Neural progenitor cell (in vitro differentiated cells): ENCODE measurements around the gene MPPED1. TPM values are rescaled to one million over a fixed set of nuclear protein-coding genes. Genes with fewer than 3 reads are reported as not detected.

Experiments used
- DNase-seq: peaks from one replicate; pipeline ENCODE4 v3.0.0-alpha.2; 2016; ENCODE audit warnings: low spot score
- H2AFZ ChIP-seq: fragments of 200-600 bp; sonication (generic); replicated peaks from 2 replicates; pipeline ENCODE4 v1.6.1; 2016; ENCODE audit warnings: antibody characterized with exemption
- H3F3A ChIP-seq: fragments of 200-600 bp; sonication (generic); 2 replicates; pipeline ENCODE4 v1.6.1; 2016; ENCODE audit warnings: antibody characterized with exemption, low read depth
- H3K27ac ChIP-seq: fragments of 200-600 bp; sonication (generic); 2 replicates; pipeline ENCODE4 v1.5.1; 2016; ENCODE audit warnings: mild to moderate bottlenecking
- H3K27me3 ChIP-seq: fragments of 200-600 bp; sonication (generic); 2 replicates; pipeline ENCODE4 v1.6.1; 2016; ENCODE audit warnings: mild to moderate bottlenecking, moderate library complexity
- H3K36me3 ChIP-seq: fragments of 200-600 bp; sonication (generic); 2 replicates; pipeline ENCODE4 v1.5.1; 2016
- H3K4me1 ChIP-seq: fragments of 200-600 bp; sonication (generic); 2 replicates; pipeline ENCODE4 v1.6.1; 2016; ENCODE audit warnings: mixed run types
- H3K4me2 ChIP-seq: fragments of 200-600 bp; sonication (generic); 2 replicates; pipeline ENCODE4 v1.6.1; 2016
- H3K4me3 ChIP-seq: fragments of 200-600 bp; sonication (generic); 2 replicates; pipeline ENCODE4 v1.5.1; 2016
- H3K79me2 ChIP-seq: fragments of 200-600 bp; sonication (generic); 2 replicates; pipeline ENCODE4 v1.6.1; 2016; ENCODE audit warnings: low read depth
- H3K9ac ChIP-seq: fragments of 200-600 bp; sonication (generic); 2 replicates; pipeline ENCODE4 v1.6.1; 2016
- H3K9me3 ChIP-seq: fragments of 200-600 bp; sonication (generic); 2 replicates; pipeline ENCODE4 v1.5.1; 2016; ENCODE audit warnings: low read depth
- H4K20me1 ChIP-seq: fragments of 200-600 bp; sonication (generic); 2 replicates; pipeline ENCODE4 v1.6.1; 2016; ENCODE audit warnings: low read depth
- H3K27ac Mint-ChIP-seq: 3 replicates; pipeline ENCODE4 v1.8.0; 2021; ENCODE audit warnings: mixed read lengths
- H3K27me3 Mint-ChIP-seq: 2 replicates; pipeline ENCODE4 v1.8.0; 2022; ENCODE audit warnings: low read depth, mild to moderate bottlenecking, inconsistent platforms, moderate library complexity, mixed read lengths; ENCODE audit not compliant: insufficient read depth
- H3K36me3 Mint-ChIP-seq: 3 replicates; pipeline ENCODE4 v1.8.0; 2021; ENCODE audit warnings: mixed read lengths
- H3K4me1 Mint-ChIP-seq: 3 replicates; pipeline ENCODE4 v1.8.0; 2021; ENCODE audit warnings: mixed read lengths
- H3K4me3 Mint-ChIP-seq: 3 replicates; pipeline ENCODE4 v1.8.0; 2021; ENCODE audit warnings: mild to moderate bottlenecking, moderate library complexity, mixed read lengths
- H3K9me3 Mint-ChIP-seq: 3 replicates; pipeline ENCODE4 v1.8.0; 2020; ENCODE audit warnings: mixed read lengths
- EZH2 ChIP-seq: fragments of 200-600 bp; sonication (generic); IDR thresholded peaks from 2 replicates; pipeline ENCODE4 v1.6.1; 2017; ENCODE audit warnings: antibody characterized with exemption, mild to moderate bottlenecking, moderate library complexity
- EZH2phosphoT487 ChIP-seq: fragments of 200-600 bp; sonication (generic); IDR thresholded peaks from 2 replicates; pipeline ENCODE4 v1.6.1; 2017; ENCODE audit warnings: antibody characterized with exemption
- total RNA-seq: library from RNA; depleted of rRNA; stranded (reverse); fragments of >200 nt; gene quantifications from 2 replicates; pipeline ENCODE4 v1.2.3, GENCODE V29; 2015; ENCODE audit warnings: low replicate concordance
- TF ChIP-seq, protein P1 (sequence below): fragments of 200-600 bp; sonication (generic); IDR thresholded peaks from 2 replicates; pipeline ENCODE4 v1.5.1; 2017; ENCODE audit warnings: antibody characterized with exemption, mild to moderate bottlenecking

MPPED1 gene
- total RNA-seq, 1 donor from 2014 or later: 2.0 TPM

DNA sequence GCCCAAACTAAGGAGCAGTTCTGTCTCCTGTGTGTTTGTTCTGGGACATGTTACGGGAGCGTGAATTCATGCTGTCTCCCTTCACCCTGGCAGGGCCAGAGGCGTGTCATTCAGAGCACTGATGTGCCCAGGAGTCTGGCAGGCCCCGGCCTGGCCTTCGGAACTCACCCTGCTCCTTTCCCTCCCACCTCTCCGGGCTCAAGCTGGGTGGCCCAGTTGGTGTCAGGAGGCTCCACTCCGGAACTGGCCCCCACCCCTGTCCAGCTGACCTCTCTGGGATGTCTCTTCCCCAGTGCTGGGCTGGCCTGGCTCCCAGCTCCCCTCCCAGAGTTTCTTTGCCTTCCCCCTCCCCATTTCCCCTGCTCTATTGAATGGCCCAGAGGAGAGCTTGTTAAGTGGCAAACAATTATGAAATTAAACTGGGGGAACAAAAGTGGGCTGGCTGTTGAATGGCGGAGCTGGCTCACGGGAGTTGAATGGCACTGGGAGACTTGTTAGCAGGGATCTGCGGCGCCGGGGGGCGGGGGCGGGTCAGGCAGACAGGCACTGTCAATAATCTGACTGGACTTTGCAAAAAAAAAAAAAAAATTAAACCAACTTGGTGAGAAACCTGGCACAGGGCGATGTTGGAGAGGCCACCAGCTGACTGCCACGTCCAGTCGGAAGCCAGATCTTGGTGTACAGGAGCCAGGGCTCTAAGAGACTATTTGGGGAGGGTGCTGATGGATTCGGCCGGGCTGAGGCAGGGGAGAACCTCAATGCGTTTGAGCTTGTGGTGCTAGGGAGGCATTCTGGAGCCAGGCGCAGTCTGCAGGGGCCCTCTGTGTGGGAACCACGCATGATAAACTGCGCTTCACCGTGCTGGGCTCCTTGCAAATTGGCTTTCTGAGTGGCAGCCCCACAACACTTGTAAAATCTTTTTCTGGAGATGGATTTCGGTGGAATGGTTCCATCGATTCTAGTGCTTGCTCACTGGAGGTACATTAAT, 1.3 kb downstream of the MPPED1 start:
- DNase-seq: peak; percentile 48
- H3K36me3 Mint-ChIP-seq: no peaks in the 10 kb centered on the region
- H3K27me3 ChIP-seq: peaks cover 66% of the 10 kb centered on the region
- no peak overlapping the region for H3K27ac ChIP-seq
- H3K36me3 ChIP-seq: no peaks in the 10 kb centered on the region
- peaks cover 62% of the 10 kb centered on the region for H3K4me1 ChIP-seq
- peaks cover 31% of the 10 kb centered on the region for H3K4me1 Mint-ChIP-seq
- H4K20me1 ChIP-seq: peaks cover 3% of the 10 kb centered on the region
- TF ChIP-seq EZH2 (no peak), EZH2phosphoT487 (no peak)
- TF ChIP-seq, protein P1, sequence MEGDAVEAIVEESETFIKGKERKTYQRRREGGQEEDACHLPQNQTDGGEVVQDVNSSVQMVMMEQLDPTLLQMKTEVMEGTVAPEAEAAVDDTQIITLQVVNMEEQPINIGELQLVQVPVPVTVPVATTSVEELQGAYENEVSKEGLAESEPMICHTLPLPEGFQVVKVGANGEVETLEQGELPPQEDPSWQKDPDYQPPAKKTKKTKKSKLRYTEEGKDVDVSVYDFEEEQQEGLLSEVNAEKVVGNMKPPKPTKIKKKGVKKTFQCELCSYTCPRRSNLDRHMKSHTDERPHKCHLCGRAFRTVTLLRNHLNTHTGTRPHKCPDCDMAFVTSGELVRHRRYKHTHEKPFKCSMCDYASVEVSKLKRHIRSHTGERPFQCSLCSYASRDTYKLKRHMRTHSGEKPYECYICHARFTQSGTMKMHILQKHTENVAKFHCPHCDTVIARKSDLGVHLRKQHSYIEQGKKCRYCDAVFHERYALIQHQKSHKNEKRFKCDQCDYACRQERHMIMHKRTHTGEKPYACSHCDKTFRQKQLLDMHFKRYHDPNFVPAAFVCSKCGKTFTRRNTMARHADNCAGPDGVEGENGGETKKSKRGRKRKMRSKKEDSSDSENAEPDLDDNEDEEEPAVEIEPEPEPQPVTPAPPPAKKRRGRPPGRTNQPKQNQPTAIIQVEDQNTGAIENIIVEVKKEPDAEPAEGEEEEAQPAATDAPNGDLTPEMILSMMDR: no peak
- no peaks in the 10 kb centered on the region for H3K9me3 ChIP-seq
- H3F3A ChIP-seq: peaks cover 40% of the 10 kb centered on the region
- no peak overlapping the region for H2AFZ ChIP-seq
- H3K4me2 ChIP-seq: peak overlapping the region; percentile 95
- H3K9me3 Mint-ChIP-seq: no peaks in the 10 kb centered on the region
- peaks cover 50% of the 10 kb centered on the region for H3K27me3 Mint-ChIP-seq
- H3K9ac ChIP-seq: no peak overlapping the region
- H3K79me2 ChIP-seq: no peaks in the 10 kb centered on the region
- peak overlapping the region; percentile 60 for H3K4me3 ChIP-seq
- no peak overlapping the region for H3K27ac Mint-ChIP-seq
- peak overlapping the region; percentile 88 for H3K4me3 Mint-ChIP-seq

DNA sequence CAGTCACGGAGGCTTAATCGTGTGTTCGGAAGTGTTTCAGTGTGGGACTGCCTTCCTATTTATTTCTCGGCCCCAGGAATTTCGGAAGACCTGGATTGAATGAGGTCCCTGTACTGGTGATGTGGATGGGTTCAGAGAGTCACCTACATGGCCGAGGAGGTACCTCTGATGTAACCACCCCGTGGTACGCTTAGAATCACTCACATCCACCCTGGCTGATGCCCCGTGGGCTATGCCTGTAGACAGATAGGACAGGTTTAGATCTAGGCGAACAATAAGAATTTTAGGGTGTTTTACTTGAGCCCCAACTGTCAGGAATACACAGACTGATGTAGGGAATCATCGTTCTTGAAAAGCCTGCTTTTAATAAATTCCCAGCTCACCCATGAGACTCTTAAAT, 2.0 kb downstream of the MPPED1 start:
- Histone ChIP-seq H3K4me2 (peak overlapping the region; percentile 61), H3K36me3 (no peaks in the 10 kb centered on the region), H3K79me2 (no peaks in the 10 kb centered on the region), H3F3A (peaks cover 40% of the 10 kb centered on the region), H3K4me1 (peaks cover 69% of the 10 kb centered on the region), H3K27ac (no peak overlapping the region), H3K9me3 (no peaks in the 10 kb centered on the region), H2AFZ (no peak overlapping the region), H3K9ac (no peak overlapping the region), H3K27me3 (peaks cover 59% of the 10 kb centered on the region), H3K4me3 (no peak overlapping the region), H4K20me1 (peaks cover 3% of the 10 kb centered on the region)
- Mint-ChIP-seq H3K27ac (no peak overlapping the region), H3K36me3 (no peaks in the 10 kb centered on the region), H3K4me1 (peaks cover 36% of the 10 kb centered on the region), H3K27me3 (peaks cover 53% of the 10 kb centered on the region), H3K4me3 (no peak overlapping the region), H3K9me3 (no peaks in the 10 kb centered on the region)
- TF ChIP-seq, protein P1: no peak
- TF ChIP-seq EZH2 (no peak), EZH2phosphoT487 (no peak)
- no peak for DNase-seq

DNA sequence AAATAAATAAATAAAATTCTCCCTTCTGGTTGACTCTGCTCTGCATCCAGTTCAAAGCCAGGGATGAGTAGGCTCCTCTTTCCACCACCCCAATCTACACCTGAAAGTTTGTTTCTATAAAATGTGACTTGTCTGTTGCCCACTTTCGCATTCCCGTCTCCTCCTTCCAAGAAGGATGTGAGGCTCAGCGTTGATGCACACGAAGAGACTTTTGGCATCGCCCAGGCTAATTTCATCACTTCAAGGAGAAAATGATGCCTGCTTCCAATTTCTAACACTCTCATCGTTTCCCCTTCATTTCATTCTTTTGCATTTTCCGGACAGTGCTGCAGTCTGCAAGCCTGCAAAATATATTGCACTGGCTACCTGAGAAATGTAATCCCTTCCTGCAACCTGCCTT, 3.9 kb downstream of the MPPED1 start:
- Mint-ChIP-seq H3K27ac (no peak overlapping the region), H3K9me3 (no peaks in the 10 kb centered on the region), H3K27me3 (peaks cover 41% of the 10 kb centered on the region), H3K4me1 (peaks cover 44% of the 10 kb centered on the region), H3K4me3 (no peak overlapping the region), H3K36me3 (no peaks in the 10 kb centered on the region)
- Histone ChIP-seq H3K27me3 (peaks cover 40% of the 10 kb centered on the region), H3K79me2 (no peaks in the 10 kb centered on the region), H3F3A (peaks cover 39% of the 10 kb centered on the region), H3K4me1 (peaks cover 76% of the 10 kb centered on the region), H3K4me2 (no peak overlapping the region), H2AFZ (no peak overlapping the region), H3K9ac (no peak overlapping the region), H3K4me3 (no peak overlapping the region), H3K27ac (no peak overlapping the region), H3K36me3 (no peaks in the 10 kb centered on the region), H3K9me3 (no peaks in the 10 kb centered on the region), H4K20me1 (peaks cover 3% of the 10 kb centered on the region)
- no peak for DNase-seq
- no peak for TF ChIP-seq EZH2
- TF ChIP-seq EZH2phosphoT487: no peak
- TF ChIP-seq, protein P1: no peak
